Neural cell (in vitro differentiated cells): ENCODE measurements around the gene FGGY. TPM values are rescaled to one million over a fixed set of nuclear protein-coding genes. Genes with fewer than 3 reads are reported as not detected.

Experiments
- H2AFZ ChIP-seq: fragments of 200-600, 300-800 bp; sonication (generic), shearing (Covaris generic); 2 replicates; pipeline ENCODE4 v1.6.0; 2014; ENCODE audit warnings: low read depth, mild to moderate bottlenecking, antibody characterized with exemption, low read length, moderate library complexity
- H3F3A ChIP-seq: fragments of 200-600 bp; shearing (Covaris generic); 2 replicates; pipeline ENCODE4 v1.6.1; 2016; ENCODE audit warnings: mild to moderate bottlenecking, moderate library complexity, mixed read lengths, antibody characterized with exemption, low read length; ENCODE audit not compliant: insufficient read depth, poor library complexity, severe bottlenecking
- H3K27ac ChIP-seq: fragments of 200-600, 300-800 bp; sonication (generic), shearing (Covaris generic); 2 replicates; pipeline ENCODE4 v1.5.1; 2014; ENCODE audit warnings: mild to moderate bottlenecking, low read length, moderate library complexity
- H3K27me3 ChIP-seq: fragments of 300-800, 200-600 bp; sonication (generic), shearing (Covaris generic); 2 replicates; pipeline ENCODE4 v1.6.0; 2014; ENCODE audit warnings: mild to moderate bottlenecking, low read depth, low read length, moderate library complexity; ENCODE audit not compliant: insufficient read depth
- H3K36me3 ChIP-seq: fragments of 300-800, 200-600 bp; sonication (generic), shearing (Covaris generic); 2 replicates; pipeline ENCODE4 v1.5.1; 2014; ENCODE audit warnings: mild to moderate bottlenecking, antibody characterized with exemption, low read length, moderate library complexity; ENCODE audit not compliant: insufficient read depth
- H3K4me2 ChIP-seq: fragments of 300-800, 200-600 bp; sonication (generic), shearing (Covaris generic); 2 replicates; pipeline ENCODE4 v1.6.0; 2014; ENCODE audit warnings: mild to moderate bottlenecking, low read length
- H3K4me3 ChIP-seq: fragments of 300-800, 200-600 bp; sonication (generic), shearing (Covaris generic); 2 replicates; pipeline ENCODE4 v1.5.1; 2014; ENCODE audit warnings: mild to moderate bottlenecking, low read length, moderate library complexity
- H3K79me2 ChIP-seq: fragments of 200-600 bp; shearing (Covaris generic); replicated peaks from 2 replicates; pipeline ENCODE4 v1.6.0; 2014; ENCODE audit warnings: mild to moderate bottlenecking, low read length, moderate library complexity; ENCODE audit not compliant: insufficient read depth
- H3K9ac ChIP-seq: fragments of 300-800, 200-600 bp; sonication (generic), shearing (Covaris generic); 2 replicates; pipeline ENCODE4 v1.6.1; 2016; ENCODE audit warnings: mild to moderate bottlenecking, low read length, mixed read lengths
- H3K9me2 ChIP-seq: fragments of 200-600 bp; shearing (Covaris generic); 2 replicates; pipeline ENCODE4 v1.6.1; 2016; ENCODE audit warnings: mild to moderate bottlenecking, low read length, mixed read lengths; ENCODE audit not compliant: insufficient read depth
- H3K9me3 ChIP-seq: fragments of 200-600, 300-800 bp; sonication (generic), shearing (Covaris generic); 2 replicates; pipeline ENCODE4 v1.6.1; 2016; ENCODE audit warnings: mild to moderate bottlenecking, mixed run types, low read length, moderate library complexity, mixed read lengths
- H4K20me1 ChIP-seq: fragments of 200-600 bp; shearing (Covaris generic); 2 replicates; pipeline ENCODE4 v1.6.1; 2016; ENCODE audit warnings: mild to moderate bottlenecking, mixed run types; ENCODE audit not compliant: insufficient read depth
- EP300 ChIP-seq: fragments of 450-650 bp; conservative IDR thresholded peaks from 2 replicates; pipeline ENCODE4 v1.6.1; 2014; ENCODE audit warnings: antibody characterized with exemption, mild to moderate bottlenecking, moderate library complexity; ENCODE audit not compliant: poor library complexity, severe bottlenecking
- EZH2 ChIP-seq: fragments of 200-600, 300-800 bp; shearing (Covaris generic), sonication (generic); IDR thresholded peaks from 2 replicates; pipeline ENCODE4 v1.6.1; 2014; ENCODE audit warnings: antibody characterized with exemption, low read length, borderline replicate concordance, mild to moderate bottlenecking; ENCODE audit not compliant: insufficient read depth, poor library complexity, severe bottlenecking
- MXI1 ChIP-seq: fragments of 450-650 bp; conservative IDR thresholded peaks from 2 replicates; pipeline ENCODE4 v1.6.1; 2014; ENCODE audit warnings: antibody characterized with exemption, mild to moderate bottlenecking; ENCODE audit not compliant: poor library complexity, severe bottlenecking
- POLR2AphosphoS5 ChIP-seq: IDR thresholded peaks from 2 replicates; pipeline ENCODE4 v1.6.1; 2012
- RAD21 ChIP-seq: fragments of 450-650 bp; conservative IDR thresholded peaks from 2 replicates; pipeline ENCODE4 v1.6.1; 2014; ENCODE audit warnings: antibody characterized with exemption, mild to moderate bottlenecking, moderate library complexity
- SMC3 ChIP-seq: fragments of 450-650 bp; conservative IDR thresholded peaks from 2 replicates; pipeline ENCODE4 v1.6.1; 2014; ENCODE audit warnings: antibody characterized with exemption, mild to moderate bottlenecking, moderate library complexity; ENCODE audit not compliant: poor library complexity
- TAF1 ChIP-seq: IDR thresholded peaks from 2 replicates; pipeline ENCODE4 v1.6.1; 2012; ENCODE audit warnings: low read depth
- polyA plus RNA-seq: library from polyadenylated mRNA; depleted of rRNA; stranded (reverse); fragments of >200 nt; gene quantifications from 2 replicates; pipeline ENCODE4 v1.2.3, GENCODE V29; 2014
- TF ChIP-seq, protein P1 (sequence below): IDR thresholded peaks from 2 replicates; pipeline ENCODE4 v1.6.1; 2012; ENCODE audit warnings: borderline replicate concordance
- TF ChIP-seq, protein P2 (sequence below): fragments of 450-650 bp; IDR thresholded peaks from 2 replicates; pipeline ENCODE4 v1.5.1; 2014; ENCODE audit warnings: antibody characterized with exemption, mild to moderate bottlenecking, moderate library complexity; ENCODE audit not compliant: poor library complexity, severe bottlenecking

Gene FGGY
- polyA plus RNA-seq, 1 donor from 2014 or later: 7.4 TPM

DNA sequence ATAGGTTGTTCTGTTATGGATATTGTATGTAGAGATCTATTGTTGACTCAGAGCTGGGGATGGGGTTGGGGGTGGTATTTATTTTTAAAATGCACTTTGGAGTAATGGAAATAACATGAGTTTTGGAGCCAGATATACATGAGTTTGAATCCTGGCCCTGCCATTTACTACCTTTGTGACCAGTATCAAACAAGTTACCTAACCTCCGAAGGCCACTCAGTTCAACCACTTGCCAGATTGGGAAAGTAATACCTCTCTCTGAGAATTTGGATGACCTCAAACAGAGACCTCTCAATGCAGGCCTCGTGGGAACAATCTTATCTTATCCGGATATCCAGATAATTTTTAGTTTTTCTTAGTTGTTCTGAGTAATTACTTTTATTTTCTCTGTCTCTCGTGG is 181.0 kb downstream of the FGGY start:
- Histone ChIP-seq H3F3A (no peaks in the 10 kb centered on the region), H3K4me2 (no peak overlapping the region), H3K9me2 (no peaks in the 10 kb centered on the region), H3K79me2 (no peaks in the 10 kb centered on the region), H3K9me3 (no peaks in the 10 kb centered on the region), H3K27ac (no peak overlapping the region), H3K4me3 (no peak overlapping the region), H3K27me3 (no peaks in the 10 kb centered on the region), H2AFZ (no peak overlapping the region), H4K20me1 (no peaks in the 10 kb centered on the region), H3K36me3 (no peaks in the 10 kb centered on the region), H3K9ac (no peak overlapping the region)
- TF ChIP-seq POLR2AphosphoS5 (no peak), TAF1 (no peak), SMC3 (no peak), RAD21 (no peak), MXI1 (no peak)
- TF ChIP-seq, protein P1, sequence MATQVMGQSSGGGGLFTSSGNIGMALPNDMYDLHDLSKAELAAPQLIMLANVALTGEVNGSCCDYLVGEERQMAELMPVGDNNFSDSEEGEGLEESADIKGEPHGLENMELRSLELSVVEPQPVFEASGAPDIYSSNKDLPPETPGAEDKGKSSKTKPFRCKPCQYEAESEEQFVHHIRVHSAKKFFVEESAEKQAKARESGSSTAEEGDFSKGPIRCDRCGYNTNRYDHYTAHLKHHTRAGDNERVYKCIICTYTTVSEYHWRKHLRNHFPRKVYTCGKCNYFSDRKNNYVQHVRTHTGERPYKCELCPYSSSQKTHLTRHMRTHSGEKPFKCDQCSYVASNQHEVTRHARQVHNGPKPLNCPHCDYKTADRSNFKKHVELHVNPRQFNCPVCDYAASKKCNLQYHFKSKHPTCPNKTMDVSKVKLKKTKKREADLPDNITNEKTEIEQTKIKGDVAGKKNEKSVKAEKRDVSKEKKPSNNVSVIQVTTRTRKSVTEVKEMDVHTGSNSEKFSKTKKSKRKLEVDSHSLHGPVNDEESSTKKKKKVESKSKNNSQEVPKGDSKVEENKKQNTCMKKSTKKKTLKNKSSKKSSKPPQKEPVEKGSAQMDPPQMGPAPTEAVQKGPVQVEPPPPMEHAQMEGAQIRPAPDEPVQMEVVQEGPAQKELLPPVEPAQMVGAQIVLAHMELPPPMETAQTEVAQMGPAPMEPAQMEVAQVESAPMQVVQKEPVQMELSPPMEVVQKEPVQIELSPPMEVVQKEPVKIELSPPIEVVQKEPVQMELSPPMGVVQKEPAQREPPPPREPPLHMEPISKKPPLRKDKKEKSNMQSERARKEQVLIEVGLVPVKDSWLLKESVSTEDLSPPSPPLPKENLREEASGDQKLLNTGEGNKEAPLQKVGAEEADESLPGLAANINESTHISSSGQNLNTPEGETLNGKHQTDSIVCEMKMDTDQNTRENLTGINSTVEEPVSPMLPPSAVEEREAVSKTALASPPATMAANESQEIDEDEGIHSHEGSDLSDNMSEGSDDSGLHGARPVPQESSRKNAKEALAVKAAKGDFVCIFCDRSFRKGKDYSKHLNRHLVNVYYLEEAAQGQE: no peak
- TF ChIP-seq, protein P2, sequence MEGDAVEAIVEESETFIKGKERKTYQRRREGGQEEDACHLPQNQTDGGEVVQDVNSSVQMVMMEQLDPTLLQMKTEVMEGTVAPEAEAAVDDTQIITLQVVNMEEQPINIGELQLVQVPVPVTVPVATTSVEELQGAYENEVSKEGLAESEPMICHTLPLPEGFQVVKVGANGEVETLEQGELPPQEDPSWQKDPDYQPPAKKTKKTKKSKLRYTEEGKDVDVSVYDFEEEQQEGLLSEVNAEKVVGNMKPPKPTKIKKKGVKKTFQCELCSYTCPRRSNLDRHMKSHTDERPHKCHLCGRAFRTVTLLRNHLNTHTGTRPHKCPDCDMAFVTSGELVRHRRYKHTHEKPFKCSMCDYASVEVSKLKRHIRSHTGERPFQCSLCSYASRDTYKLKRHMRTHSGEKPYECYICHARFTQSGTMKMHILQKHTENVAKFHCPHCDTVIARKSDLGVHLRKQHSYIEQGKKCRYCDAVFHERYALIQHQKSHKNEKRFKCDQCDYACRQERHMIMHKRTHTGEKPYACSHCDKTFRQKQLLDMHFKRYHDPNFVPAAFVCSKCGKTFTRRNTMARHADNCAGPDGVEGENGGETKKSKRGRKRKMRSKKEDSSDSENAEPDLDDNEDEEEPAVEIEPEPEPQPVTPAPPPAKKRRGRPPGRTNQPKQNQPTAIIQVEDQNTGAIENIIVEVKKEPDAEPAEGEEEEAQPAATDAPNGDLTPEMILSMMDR: no peak

DNA sequence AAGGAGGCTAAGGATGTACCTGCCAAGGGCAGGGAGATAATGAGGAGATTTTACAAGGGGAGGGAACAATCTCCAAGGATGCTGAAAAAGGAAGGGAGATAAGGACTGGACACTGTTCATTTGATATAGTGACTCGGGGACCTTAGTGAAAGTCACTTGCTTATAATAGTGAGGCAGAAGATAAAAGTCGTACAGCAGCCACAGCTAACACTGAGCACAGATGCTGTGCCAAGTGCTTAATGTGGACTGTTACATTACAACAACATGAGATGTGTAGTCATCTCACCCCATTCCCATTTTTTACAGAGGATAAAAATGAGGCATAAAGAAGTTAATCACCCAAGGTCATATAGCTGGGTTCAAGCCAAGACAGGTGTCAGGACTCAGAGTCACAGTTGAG is 181.9 kb downstream of the FGGY start:
- H3K9me3 ChIP-seq: no peaks in the 10 kb centered on the region
- TF ChIP-seq SMC3: no peak
- no peak for TF ChIP-seq RAD21
- TF ChIP-seq, protein P1: no peak
- TF ChIP-seq EZH2: no peak
- no peak for TF ChIP-seq POLR2AphosphoS5
- no peak for TF ChIP-seq MXI1
- no peak for TF ChIP-seq TAF1
- no peak for TF ChIP-seq EP300
- TF ChIP-seq, protein P2: no peak
- no peaks in the 10 kb centered on the region for H3F3A ChIP-seq
- H4K20me1 ChIP-seq: no peaks in the 10 kb centered on the region
- no peaks in the 10 kb centered on the region for H3K79me2 ChIP-seq
- no peaks in the 10 kb centered on the region for H3K9me2 ChIP-seq
- H3K4me3 ChIP-seq: no peak overlapping the region
- no peak overlapping the region for H3K9ac ChIP-seq
- no peak overlapping the region for H3K4me2 ChIP-seq
- H3K27me3 ChIP-seq: no peaks in the 10 kb centered on the region
- H3K27ac ChIP-seq: no peak overlapping the region
- no peak overlapping the region for H2AFZ ChIP-seq
- H3K36me3 ChIP-seq: no peaks in the 10 kb centered on the region
